ENCODE results near the gene CDC26.

GRCh38 chr9:113313261-113313660, 37.9 kb upstream of the CDC26 start:
- no peak for TF ChIP-seq CTCF (IDR thresholded peaks at IDR 0.05; ENCODE audit: insufficient read depth, low read length, poor library complexity, severe bottlenecking)
- TF ChIP-seq EZH2phosphoT487 (conservative IDR thresholded peaks at IDR 0.05; ENCODE audit: low read length): no peak

All from SU-DHL-6 (cell line).